Loucy (cell line): Measurements from ENCODE around the gene GOLIM4.

Experiments used
- H2AFZ ChIP-seq: fragments of 200-600 bp; sonication (generic); 2 replicates; pipeline ENCODE4 v1.6.0; 2016; ENCODE audit warnings: antibody characterized with exemption, mild to moderate bottlenecking, low read length, moderate library complexity
- H3F3A ChIP-seq: fragments of 200-600 bp; 2 replicates; pipeline ENCODE4 v1.6.0; 2016; ENCODE audit warnings: antibody characterized with exemption, low read depth, mild to moderate bottlenecking
- H3K27me3 ChIP-seq: fragments of 200-600 bp; sonication (generic); 2 replicates; pipeline ENCODE4 v1.6.1; 2014; ENCODE audit warnings: low read length, mild to moderate bottlenecking; ENCODE audit not compliant: insufficient read depth, poor library complexity, severe bottlenecking
- H3K36me3 ChIP-seq: fragments of 200-600 bp; sonication (generic); 2 replicates; pipeline ENCODE4 v1.6.1; 2016; ENCODE audit warnings: low read length; ENCODE audit not compliant: insufficient read depth
- H3K4me1 ChIP-seq: fragments of 200-600 bp; sonication (generic); 2 replicates; pipeline ENCODE4 v1.5.1; 2014; ENCODE audit warnings: low read length, mild to moderate bottlenecking; ENCODE audit not compliant: insufficient read depth, poor library complexity, severe bottlenecking
- H3K4me2 ChIP-seq: fragments of 200-600 bp; sonication (generic); 2 replicates; pipeline ENCODE4 v1.6.0; 2014; ENCODE audit warnings: antibody characterized with exemption, low read length, low read depth, mild to moderate bottlenecking; ENCODE audit not compliant: poor library complexity, severe bottlenecking
- H3K4me3 ChIP-seq: fragments of 200-600 bp; sonication (generic); 2 replicates; pipeline ENCODE4 v1.5.1; 2014; ENCODE audit warnings: low read length, mild to moderate bottlenecking, mixed read lengths; ENCODE audit not compliant: poor library complexity, severe bottlenecking
- H3K79me2 ChIP-seq: fragments of 200-600 bp; sonication (generic); 2 replicates; pipeline ENCODE4 v1.6.1; 2014; ENCODE audit warnings: low read length; ENCODE audit not compliant: insufficient read depth
- H3K9ac ChIP-seq: fragments of 200-600 bp; sonication (generic); 2 replicates; pipeline ENCODE4 v1.6.0; 2014; ENCODE audit warnings: mild to moderate bottlenecking, low read depth, low read length, moderate library complexity; ENCODE audit not compliant: poor library complexity, severe bottlenecking
- H3K9me2 ChIP-seq: fragments of 200-600 bp; sonication (generic); replicated peaks from 2 replicates; pipeline ENCODE4 v1.6.1; 2016; ENCODE audit warnings: low read depth, low read length, mixed read lengths
- H3K9me3 ChIP-seq: fragments of 200-600 bp; sonication (generic); 2 replicates; pipeline ENCODE4 v1.6.1; 2014; ENCODE audit warnings: mild to moderate bottlenecking, antibody characterized with exemption, low read length, low read depth; ENCODE audit not compliant: insufficient read depth
- H4K20me1 ChIP-seq: fragments of 200-600 bp; sonication (generic); 2 replicates; pipeline ENCODE4 v1.6.0; 2014; ENCODE audit warnings: antibody characterized with exemption, low read length, mild to moderate bottlenecking; ENCODE audit not compliant: insufficient read depth, poor library complexity, severe bottlenecking
- EZH2phosphoT487 ChIP-seq: fragments of 200-600 bp; IDR thresholded peaks from 2 replicates; pipeline ENCODE4 v1.6.1; 2018; ENCODE audit warnings: antibody characterized with exemption, mild to moderate bottlenecking, moderate library complexity, borderline replicate concordance
- TF ChIP-seq, protein P1 (sequence below): fragments of 200-600 bp; sonication (generic); conservative IDR thresholded peaks from 2 replicates; pipeline ENCODE4 v1.5.1; 2014; ENCODE audit warnings: mild to moderate bottlenecking, antibody characterized with exemption, low read length

GOLIM4 gene

DNA sequence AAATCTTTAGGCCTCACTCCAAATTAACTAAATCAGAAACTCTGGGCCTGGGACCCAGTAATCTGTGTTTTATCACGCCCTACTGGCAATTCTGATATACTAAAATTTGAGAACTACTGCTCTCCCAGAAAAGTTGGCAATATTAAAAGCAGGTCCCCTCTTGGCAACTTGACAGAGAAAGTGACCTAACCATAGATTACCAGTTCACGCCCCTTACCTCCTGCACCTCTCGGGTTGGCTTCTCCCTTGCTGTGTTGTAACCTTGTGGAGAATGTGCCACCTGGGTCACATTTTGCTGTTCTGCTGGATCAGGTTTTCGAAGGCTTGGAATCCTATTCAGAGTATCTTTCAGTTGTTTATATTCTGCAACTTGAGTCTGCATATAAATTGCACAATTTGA, 59.1 kb downstream of the GOLIM4 start:
- no peaks in the 10 kb centered on the region for H3K9me2 ChIP-seq
- H3K9ac ChIP-seq: no peak overlapping the region
- H3K4me3 ChIP-seq: no peak overlapping the region
- peaks cover 24% of the 10 kb centered on the region; the same call in 1 of the 2 replicates for H3K36me3 ChIP-seq
- no peak overlapping the region for H3K4me2 ChIP-seq
- H3K4me1 ChIP-seq: peaks cover 4% of the 10 kb centered on the region
- no peak for TF ChIP-seq EZH2phosphoT487
- TF ChIP-seq, protein P1, sequence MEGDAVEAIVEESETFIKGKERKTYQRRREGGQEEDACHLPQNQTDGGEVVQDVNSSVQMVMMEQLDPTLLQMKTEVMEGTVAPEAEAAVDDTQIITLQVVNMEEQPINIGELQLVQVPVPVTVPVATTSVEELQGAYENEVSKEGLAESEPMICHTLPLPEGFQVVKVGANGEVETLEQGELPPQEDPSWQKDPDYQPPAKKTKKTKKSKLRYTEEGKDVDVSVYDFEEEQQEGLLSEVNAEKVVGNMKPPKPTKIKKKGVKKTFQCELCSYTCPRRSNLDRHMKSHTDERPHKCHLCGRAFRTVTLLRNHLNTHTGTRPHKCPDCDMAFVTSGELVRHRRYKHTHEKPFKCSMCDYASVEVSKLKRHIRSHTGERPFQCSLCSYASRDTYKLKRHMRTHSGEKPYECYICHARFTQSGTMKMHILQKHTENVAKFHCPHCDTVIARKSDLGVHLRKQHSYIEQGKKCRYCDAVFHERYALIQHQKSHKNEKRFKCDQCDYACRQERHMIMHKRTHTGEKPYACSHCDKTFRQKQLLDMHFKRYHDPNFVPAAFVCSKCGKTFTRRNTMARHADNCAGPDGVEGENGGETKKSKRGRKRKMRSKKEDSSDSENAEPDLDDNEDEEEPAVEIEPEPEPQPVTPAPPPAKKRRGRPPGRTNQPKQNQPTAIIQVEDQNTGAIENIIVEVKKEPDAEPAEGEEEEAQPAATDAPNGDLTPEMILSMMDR: no peak
- H3K27me3 ChIP-seq: no peaks in the 10 kb centered on the region
- H4K20me1 ChIP-seq: no peaks in the 10 kb centered on the region
- H2AFZ ChIP-seq: no peak overlapping the region
- no peaks in the 10 kb centered on the region for H3K79me2 ChIP-seq
- H3K9me3 ChIP-seq: no peaks in the 10 kb centered on the region
- H3F3A ChIP-seq: no peaks in the 10 kb centered on the region

DNA sequence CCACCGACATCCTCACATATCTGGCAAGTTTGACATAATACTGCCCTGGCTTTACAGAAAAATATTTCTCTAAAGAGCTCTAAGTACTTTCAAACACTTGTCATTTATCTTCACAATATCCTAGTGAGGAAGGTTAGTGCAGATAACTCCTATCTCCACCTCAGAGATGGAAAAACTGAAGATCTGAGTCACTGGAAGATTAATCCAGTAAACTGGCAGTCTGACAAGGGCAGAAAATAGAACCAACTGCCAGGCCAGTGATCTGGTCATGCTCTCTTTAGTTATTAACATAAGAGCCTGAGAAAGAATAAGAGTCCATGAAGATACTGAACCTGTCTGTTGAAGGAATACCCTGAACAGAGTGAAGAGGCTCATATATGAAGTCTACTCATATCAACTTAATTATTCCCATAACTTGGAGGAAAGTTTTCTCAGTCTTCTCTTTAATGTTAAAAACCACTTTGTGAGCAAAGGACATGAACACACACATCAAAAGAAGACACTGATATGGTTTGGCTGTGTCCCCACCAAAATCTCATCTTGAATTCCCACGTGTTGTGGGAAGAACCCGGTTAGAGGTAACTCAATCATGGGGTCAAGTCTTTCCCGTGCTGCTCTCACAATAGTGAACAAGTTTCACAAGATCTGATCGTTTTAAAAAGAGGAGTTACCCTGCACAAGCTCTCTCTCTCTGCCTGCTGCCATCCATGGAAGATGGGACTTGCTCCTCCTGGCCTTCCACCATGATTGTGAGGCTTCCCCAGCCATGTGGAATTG, 61.4 kb downstream of the GOLIM4 start:
- Histone ChIP-seq H3F3A (no peaks in the 10 kb centered on the region), H3K79me2 (no peaks in the 10 kb centered on the region), H3K27me3 (no peaks in the 10 kb centered on the region), H3K4me2 (no peak overlapping the region), H2AFZ (no peak overlapping the region), H3K4me3 (no peak overlapping the region), H3K36me3 (peaks cover 24% of the 10 kb centered on the region; the same call in 1 of the 2 replicates), H3K9me2 (no peaks in the 10 kb centered on the region), H3K4me1 (peaks cover 5% of the 10 kb centered on the region), H3K9me3 (no peaks in the 10 kb centered on the region), H4K20me1 (no peaks in the 10 kb centered on the region), H3K9ac (no peak overlapping the region)
- no peak for TF ChIP-seq EZH2phosphoT487
- TF ChIP-seq, protein P1: no peak

DNA sequence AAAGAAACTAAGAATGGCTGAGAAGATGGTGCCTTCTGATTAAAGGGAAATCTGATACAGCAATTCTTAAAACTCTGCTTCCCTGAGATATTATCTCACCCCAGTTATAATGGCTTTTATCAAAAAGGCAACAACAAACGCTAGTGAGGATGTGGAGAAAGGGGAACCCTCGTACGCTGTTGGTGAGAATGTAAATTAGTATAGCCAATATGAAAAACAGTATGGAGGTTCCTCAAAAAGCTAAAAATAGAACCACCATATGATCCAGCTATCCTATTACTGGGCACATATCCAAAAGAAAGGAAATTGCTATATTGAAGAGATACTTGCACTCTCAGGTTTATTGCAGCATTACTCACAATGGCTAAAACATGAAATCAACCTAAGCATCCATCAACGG, 65.1 kb downstream of the GOLIM4 start:
- TF ChIP-seq EZH2phosphoT487: no peak
- TF ChIP-seq, protein P1: no peak

More for the DNA sequence above, 65.1 kb downstream of the GOLIM4 start:
- Histone ChIP-seq H3K4me1 (peaks cover 35% of the 10 kb centered on the region), H3F3A (no peaks in the 10 kb centered on the region), H3K9me2 (no peaks in the 10 kb centered on the region), H3K27me3 (no peaks in the 10 kb centered on the region), H3K4me3 (no peak overlapping the region), H4K20me1 (no peaks in the 10 kb centered on the region), H3K9me3 (no peaks in the 10 kb centered on the region), H3K36me3 (peaks cover 26% of the 10 kb centered on the region; the same call in 1 of the 2 replicates), H2AFZ (no peak overlapping the region), H3K79me2 (no peaks in the 10 kb centered on the region), H3K4me2 (no peak overlapping the region), H3K9ac (no peak overlapping the region)
